Mucosa of gallbladder (tissue), 1 donor: Measurements from ENCODE around the gene SKAP1. TPM values are rescaled to one million over a fixed set of nuclear protein-coding genes. Genes with fewer than 3 reads are reported as not detected.
"Not testable (repeated sequence)": the region's sequence is repeated elsewhere in the genome, so short reads cannot be mapped to it uniquely, and the experiment has no call there.

Source experiments
- DNase-seq: peaks from one replicate; pipeline ENCODE4 v3.0.0-alpha.2; 2020; ENCODE audit warnings: low spot score
- total RNA-seq: library from RNA; stranded (reverse); gene quantifications from one replicate; pipeline ENCODE4 v1.2.1, GENCODE V29; 2021
- donor health status: DM: no; HTN: no; CAD: no.

Gene SKAP1
- total RNA-seq, 1 donor from 2014 or later = 5.4 TPM

DNA sequence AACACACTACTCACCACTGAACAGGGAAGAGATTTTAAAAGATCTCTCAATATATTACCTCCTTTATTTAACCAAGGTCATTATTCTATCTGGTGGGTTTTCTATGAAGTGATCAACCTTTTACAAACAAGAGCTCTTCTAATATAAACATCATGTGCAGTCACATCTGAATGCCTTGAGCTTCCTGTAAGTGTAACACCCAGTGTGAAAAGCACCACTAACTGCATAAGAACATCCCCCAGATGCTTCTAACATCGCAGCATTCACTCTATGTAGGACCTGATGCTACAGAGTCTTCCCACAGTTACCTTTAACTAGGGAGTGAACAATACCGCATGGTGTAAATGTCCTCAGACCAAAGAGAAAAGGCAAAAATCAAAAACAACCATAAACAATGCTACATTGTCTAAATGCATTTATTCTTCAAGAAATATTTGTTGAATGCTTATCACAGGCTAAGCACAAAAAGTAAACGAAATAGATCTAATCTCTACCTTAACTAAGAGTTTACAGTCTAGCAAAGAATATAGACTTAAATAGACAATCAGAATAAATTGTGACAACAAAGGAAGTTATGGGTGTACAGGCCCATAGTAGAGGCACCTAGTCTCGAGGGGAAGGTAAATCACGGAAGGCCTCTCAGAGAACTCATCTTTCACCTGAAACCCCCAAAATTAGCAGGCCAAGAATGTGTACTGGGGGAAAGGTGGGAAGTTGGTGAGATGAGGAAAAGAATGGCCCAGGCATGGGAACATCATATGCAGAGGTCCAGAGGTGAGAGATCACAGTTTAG is 16.2 kb downstream of the SKAP1 start:
- DNase-seq = no peak

DNA sequence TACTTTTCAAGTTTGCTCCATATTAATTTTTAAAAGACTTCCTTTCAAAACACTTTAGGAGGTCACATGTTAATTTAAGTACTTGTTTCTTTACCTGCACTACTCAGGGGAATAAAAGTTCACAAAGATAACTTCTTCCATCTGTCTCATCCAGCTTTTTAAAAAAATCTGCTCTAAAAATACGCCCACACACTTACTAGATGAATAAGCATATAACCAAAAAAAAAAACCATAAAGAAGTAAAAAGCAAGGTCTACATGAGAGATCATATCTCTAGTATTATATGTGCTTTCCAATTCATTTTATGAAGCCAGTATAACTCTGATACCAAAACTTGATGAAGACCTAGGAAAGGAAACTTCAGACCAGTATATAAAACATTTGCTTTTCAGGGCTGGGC is 17.2 kb downstream of the SKAP1 start:
- no peak for DNase-seq

DNA sequence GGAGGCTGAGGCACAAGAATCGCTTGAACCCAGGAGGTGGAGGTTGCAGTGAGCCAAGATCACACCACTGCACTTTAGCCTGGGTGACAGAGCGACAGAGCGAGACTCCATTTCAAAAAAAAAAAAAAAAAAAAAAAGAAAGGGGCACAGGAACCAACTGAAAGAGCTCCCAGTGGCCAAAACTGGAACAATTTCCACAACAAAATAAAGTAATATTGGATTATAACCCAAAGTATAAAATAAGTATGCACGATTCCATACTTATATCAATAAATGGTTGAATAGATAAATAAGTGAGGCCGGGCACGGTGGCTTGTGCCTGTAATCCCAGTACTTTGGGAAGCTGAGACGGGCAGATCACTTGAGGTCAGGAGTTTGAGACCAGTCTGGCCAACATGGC is 19.2 kb downstream of the SKAP1 start:
- DNase-seq = not testable (repeated sequence)

DNA sequence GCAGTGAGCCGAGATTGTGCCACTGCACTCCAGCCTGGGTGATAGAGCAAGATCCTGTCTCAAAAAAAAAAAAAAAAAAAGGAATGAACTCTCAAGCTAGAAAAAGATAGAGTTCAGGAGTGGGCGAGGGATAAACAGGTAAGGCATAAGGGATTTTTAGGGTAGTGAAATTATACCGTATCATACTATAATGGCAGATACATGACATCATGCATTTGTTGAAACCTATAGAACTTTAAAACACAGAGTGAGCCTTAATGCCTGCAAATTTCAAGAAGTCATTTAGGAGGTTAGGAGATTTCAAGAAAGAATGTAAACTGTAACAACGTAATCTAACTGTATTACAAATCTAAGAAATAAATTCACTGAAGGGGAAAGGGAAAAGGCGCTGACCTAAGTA is 20.4 kb downstream of the SKAP1 start:
- no peak for DNase-seq

DNA sequence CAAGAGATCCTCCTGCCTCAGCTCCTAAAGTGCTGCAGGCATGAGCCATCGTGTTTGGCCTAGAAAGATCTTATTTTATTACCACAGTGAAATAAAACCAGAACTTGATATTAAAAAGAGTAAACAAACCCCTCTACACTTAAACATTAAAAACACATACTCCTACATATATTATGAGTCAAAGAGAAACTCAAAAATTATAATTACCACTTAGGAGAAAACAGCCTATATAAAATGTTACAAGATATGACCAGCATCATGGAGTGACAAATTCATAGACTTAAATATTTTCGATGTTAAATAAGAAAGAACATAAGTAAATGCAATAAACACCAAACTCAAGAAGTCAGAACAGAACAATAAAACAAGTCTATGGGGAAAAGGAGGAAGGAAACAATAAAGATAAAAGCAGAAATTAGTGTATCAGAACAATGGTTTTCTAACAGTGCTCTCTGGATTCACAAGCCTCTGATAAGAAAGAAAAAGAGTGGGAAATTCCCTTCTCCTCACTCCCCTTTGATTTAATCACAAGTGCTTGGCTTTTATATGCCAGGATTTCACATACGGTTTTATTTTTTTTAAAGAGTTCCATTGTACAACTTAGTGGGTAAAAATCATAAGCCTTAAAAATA is 23.0 kb downstream of the SKAP1 start:
- DNase-seq = no peak

DNA sequence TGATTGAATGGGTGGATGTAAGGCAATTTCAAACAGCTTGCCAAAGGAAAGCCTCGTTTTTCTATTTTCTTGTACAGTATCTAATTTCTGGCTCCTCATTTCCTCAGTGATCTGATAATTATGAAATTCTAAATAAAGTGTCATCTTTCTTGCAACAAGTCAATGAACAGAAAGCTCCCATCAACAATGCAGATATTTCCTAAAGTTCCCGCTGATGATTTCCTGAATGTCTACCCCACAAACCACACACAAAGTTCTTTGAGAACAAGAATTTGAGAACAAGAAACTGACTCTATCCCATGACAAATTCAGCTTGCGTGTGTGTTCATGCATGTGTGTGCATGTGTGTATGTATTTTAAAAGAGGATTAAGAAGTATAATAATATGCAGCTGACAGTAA is 35.2 kb downstream of the SKAP1 start:
- no peak for DNase-seq

DNA sequence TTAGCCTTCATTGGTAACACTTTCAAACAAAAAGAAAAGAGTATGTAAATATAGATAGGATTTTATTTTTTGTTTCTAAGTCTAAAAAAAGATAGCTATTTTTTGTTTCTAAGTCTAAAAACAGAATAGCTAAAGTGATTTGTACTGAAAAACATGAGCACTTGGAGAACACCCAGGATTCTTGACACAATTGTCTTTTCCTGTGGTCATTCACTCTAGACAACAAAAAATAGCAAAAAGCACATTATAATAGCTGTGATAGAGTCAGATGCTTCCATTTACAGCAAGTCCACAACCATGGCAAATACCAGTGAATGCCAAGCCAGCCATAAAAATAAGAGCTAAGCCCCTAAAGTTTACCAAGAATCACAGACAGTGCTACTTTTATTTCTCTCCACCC is 36.7 kb downstream of the SKAP1 start:
- no peak for DNase-seq

DNA sequence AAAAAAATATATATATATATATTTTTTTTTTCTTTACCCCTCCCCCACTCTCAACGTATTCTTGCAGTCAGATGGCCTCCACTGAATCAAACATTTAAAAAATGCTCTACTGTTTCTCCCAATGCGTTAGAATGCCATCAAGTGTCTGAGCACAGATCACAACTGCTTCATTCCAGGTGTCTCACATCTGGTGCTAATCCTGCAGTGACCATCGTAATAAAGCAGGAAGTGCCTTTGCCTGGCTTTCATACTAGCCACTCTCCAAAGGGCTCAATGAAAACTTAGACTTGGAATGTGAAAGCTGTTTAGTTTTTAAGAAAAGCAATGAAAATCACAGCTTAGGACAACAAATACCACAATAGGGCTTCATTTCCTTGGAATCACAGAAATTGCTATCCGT is 37.2 kb downstream of the SKAP1 start:
- no peak for DNase-seq

DNA sequence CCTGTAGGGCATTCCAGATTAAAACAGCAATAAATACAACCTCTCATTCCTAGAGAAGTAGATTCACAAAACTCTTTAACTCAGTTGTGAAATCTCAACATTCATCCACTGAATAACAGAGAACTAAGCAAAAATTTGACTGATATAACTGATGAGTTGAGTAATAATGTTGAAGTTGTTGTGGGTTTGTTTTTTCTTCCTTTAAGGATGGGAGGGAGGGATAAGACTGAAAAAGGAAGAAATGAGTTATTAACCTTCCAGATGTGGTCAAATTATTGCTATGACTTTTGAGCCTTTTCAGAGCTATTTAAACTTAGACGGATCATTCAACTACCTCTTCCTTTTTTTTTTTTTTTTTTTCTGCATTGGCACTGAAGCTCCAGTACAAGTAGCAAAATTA is 38.6 kb downstream of the SKAP1 start:
- no peak for DNase-seq

DNA sequence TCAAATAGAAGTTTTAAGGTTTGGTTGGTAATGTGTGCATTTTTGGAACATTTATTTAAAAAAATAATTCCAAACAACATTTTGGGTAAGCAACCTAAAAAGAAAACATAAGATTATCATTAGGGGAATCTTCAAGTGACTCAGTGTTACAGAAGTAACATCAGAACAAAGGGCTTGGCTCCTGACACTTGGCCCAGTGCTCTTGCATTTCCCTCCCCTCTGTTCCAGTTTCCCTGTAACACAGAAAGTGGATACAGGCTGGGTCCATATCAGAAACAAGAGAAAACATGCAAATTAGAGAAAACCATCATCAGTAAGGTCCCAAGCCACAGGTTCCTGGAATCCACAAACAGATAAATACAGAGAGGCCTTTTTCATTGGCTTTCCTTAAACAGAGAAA is 40.1 kb downstream of the SKAP1 start:
- no peak for DNase-seq

DNA sequence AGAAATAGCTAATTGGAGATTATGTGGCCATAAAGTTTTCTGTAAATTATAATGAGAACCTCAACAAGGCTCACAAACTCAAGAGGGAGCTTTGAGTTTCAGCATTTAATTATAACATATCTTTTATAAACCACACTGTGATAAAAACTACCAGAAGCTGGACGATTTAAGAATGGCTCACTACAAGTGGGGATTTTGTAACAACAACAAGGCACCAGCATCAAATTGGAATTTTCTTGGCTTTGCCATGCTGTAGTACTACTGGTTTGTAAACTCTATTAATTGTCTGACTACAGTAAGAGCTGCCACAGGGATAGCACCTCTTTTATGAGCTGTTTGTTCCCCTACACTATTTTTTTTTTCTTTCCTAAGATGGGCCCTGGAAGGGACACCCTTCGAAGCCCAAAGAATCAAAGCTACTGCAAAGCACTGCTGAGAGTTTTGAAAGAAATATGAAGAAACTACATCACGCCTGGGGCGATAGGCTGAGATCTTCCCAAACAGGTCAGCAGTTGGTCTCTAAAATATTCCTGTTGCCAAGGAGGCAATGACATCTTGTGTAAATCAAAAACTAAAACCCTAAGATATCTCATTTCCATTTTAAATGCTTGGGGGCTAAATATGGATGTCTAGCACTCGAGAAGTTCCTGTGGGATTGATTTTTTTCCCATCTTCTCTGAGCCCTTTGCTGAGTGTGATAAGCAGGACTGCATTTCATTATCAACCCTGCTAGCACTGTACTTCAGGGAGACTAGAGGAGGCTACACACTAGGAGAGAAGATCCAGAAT is 40.9 kb downstream of the SKAP1 start:
- no peak for DNase-seq

DNA sequence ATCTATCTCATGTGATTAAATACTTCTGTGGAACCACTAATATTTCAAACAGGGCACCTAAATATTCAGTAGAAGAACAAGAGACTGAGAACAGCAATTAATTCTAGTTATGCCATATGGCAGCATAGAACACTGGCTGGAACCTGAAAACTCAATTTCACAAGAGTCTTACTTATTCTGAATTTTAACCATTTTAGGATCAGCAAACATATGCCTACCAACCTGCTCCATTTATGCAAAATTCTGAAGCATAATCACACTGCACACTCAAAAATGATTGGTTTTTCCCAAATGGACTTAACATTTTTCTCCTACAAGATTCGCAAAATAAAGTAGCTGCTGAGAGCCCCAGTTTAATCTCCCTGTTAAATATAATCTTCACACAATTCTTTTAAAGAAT is 43.2 kb downstream of the SKAP1 start:
- no peak for DNase-seq

DNA sequence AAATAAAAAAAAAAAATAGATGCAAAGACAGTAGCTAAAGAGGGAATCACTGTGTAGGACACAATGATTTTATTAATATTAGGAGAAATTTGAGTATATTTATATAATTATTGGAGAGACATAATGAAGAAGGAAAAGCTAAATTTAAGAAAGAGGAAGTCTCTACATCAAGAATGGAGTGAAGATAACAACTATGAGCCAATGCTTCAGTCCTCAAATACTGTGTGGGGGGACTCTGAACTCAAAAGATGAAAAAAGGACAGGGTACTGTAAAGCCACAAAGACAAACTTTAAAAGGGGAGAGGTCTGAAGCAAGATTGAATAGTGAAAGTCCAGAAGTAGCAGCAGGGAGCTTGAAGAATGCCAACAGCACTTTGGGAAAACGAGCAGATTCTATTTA is 44.7 kb downstream of the SKAP1 start:
- DNase-seq = no peak

DNA sequence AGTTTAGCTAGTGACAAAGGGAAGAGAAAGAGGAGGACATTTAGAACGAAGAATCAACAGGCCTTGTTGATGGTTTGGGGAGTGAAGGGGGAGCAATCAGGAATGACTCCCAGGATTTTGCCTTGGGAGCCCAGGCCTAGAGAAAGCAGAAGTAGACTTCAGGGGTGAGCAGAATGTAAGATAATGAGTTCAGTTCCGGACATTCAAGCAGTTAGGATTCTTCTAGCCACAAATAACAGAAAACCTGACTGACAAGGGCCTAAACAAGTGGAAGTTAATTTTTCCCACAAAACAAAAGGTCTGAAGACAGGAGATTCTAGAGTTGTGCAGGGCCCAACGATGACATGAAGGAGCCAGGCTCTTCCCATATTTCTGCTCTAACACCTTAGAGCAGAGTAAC is 45.9 kb downstream of the SKAP1 start:
- DNase-seq = no peak

DNA sequence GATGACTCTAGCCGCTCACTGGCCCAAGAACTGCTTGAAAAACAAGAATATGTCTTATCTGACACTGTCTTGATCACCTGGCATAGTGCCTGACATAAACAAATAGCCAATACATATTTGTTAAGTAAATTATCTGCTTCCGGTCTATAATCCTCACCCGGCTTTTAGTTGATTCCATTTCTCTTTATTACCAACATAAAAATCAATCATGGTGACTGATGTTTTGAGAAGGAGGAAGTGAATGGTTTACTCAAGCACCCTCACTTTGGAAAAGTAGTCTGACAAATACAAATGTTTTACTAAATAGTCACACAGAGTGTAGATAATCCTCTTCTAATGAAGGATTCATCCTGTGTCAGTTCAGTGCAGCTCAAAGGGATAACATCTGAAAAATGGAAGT is 47.0 kb downstream of the SKAP1 start:
- DNase-seq = no peak

DNA sequence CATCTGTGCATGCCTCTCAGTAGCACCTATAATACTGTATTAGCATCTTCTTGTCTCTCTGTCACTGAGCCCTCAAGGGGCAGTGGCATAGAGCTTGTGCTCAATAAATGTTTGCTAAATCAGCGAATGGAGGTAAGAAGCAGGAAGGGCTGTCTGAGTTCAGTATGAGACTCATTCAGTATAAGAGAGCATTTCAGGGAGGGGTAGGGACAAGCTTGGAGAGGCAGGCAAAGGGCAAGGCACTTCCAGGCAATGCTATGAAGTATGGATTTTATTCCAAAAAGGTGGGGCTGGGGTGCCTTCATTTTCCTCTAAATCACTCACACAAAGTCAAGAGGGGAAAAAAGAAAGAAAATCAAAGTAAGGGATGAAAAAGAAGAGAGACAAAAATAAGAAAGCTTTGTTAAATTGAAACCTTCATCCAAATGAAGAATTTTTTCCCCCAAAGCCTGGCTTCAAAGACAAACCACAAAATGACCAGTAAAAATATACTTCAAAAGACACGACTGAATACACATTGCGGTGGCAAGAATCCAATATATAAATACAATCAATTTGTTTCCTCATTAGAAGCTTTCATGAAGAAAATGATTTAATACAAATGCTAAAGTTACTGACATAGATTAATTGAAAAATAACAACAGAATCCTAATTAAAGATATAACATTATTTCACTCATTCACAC is 51.2 kb downstream of the SKAP1 start:
- DNase-seq = no peak

DNA sequence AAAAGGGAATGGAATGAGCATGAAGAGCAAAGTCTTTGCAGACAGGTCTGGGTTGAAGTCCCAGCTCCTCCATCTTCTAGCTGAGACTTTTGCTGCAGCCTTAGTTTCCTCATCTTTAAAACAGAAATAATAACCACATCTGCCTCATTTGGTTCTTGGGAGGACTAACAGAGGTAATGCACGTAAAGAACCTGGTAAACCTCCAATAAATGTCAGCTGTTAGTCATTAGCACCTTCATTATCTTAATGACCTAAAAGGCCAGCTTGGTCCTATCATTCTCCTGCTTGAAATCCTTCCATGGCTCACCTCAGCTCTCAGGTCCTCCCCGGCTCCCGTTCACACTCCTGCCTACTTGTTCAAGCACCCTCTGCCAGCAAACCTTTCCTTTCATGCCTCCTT is 51.8 kb downstream of the SKAP1 start:
- no peak for DNase-seq

DNA sequence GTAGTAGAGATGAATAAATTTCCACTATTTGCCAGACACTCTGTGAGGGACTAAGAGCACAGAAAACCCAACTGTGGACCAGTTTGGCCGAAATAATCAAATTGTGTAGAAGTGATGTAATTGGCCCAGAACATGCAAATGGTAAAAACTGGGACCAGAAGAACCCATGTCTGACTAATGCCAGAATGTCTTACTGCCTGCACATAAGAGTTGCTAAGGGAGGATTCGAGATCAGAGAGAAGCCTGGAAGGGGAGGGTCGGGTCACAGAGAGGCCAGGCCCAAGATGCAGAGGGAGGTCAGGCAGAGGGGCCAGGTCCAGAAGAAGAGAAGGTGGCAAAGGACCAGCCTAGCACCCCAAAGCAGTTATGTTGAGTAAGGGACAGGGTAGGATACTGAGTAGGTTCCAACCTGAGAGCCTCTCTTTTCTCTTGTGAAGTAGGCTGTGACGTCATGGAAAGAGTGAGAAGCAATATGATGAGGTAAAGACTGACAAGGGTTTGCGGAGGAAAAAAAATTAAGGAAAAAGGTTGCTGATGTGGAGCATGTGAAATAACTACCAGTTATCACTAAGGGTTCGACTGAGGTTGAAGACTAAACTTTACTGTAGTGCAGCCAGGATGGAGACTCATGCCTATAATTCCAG is 53.2 kb downstream of the SKAP1 start:
- DNase-seq = no peak

DNA sequence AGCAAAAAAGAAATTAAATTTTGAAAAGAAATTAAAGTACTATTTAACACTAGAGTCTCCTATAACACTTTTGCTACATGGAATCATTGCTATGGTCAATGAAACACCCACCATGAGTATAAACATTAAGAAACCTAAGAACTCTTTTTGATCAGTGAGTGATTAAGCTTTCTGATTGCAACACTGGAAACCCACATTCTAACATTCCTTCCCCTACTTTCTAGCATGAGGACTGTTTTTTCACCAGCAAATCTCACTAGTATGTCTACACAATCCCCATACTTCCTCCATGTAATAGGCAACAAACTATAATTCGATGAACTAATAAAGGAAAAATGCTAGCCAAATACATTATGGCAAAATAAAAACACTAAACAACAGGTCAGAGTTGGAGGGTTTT is 54.7 kb downstream of the SKAP1 start:
- DNase-seq = no peak

DNA sequence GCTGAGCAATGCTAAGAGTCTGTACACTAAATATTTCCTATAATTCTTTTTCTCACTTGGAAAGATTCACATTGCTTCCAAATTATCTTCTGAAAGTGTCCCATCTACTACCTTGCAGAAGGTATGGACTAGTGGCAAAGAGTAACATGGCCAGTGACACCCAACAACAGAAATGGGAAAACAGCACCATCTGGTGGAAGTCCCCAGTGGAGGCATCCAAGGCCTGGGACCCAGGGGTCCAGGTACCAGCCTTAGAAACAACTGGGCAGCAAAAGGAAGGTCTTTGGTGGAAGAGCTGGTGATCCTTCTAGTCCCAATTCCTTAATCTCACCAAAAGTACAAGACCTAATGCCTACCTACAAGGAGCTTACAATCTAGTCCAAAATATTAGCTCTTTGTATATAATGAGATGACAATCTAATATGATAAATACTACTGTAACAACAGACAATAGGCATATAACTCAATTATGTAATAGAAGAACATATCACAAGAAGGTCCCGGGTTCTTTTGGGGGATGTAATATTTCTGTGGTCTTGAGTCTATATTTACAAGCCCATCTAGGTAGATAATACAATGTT is 55.3 kb downstream of the SKAP1 start:
- peak; percentile 34 for DNase-seq

DNA sequence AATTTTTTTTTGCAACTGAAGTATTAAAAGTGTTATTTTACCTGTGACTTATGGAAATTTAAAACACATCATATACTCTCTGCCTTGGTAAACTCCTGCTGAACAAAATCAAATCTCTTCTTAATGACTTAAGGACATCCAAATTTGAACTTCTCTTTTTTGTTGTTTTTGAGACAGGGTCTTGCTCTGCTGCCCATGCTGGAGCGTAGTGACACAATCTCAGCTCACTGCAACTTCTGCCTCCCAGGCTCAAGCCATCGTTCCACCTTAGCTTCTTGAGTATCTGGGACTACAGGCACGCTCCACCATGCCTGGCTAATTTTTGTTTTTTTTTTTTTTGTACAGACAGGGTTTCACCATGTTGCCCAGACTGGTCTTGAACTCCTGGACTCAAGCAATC is 56.1 kb downstream of the SKAP1 start:
- DNase-seq = no peak
